ENCODE data around the gene AASDHPPT. TPM values are rescaled to one million over a fixed set of nuclear protein-coding genes. Genes with fewer than 3 reads are reported as not detected.

The AASDHPPT gene
- total RNA-seq, 1 experiment from 2014 or later, result 83.9 TPM

Other genes with a start within 250 kb of the AASDHPPT start
- 0.06 TPM in 1 of 2 replicates, not detected in the other for gene MSANTD4, start 55.4 kb upstream of the AASDHPPT start, total RNA-seq (2014; rRNA removed; shearing (Covaris generic))
- 4.2 and 4.5 TPM in 2 replicates for gene KBTBD3, start 315 bp upstream of the AASDHPPT start, total RNA-seq (2014; rRNA removed; shearing (Covaris generic))

All from HT1080 (cell line).